Progenitor cell of endocrine pancreas (in vitro differentiated cells): ENCODE data around the gene ANKRD65. TPM values are rescaled to one million over a fixed set of nuclear protein-coding genes. Genes with fewer than 3 reads are reported as not detected.
"Not testable (repeated sequence)": the region's sequence is repeated elsewhere in the genome, so short reads cannot be mapped to it uniquely, and the experiment has no call there.

Experiments
- DNase-seq: peaks from one replicate; pipeline ENCODE4 v3.0.0; 2021; ENCODE audit warnings: low spot score; ENCODE audit not compliant: unreplicated experiment
- H3K27ac Mint-ChIP-seq: 2 replicates; pipeline ENCODE4 v1.8.0; 2021; ENCODE audit warnings: mild to moderate bottlenecking, moderate library complexity, mixed read lengths
- H3K27me3 Mint-ChIP-seq: 2 replicates; pipeline ENCODE4 v1.8.0; 2021; ENCODE audit warnings: mixed read lengths
- H3K36me3 Mint-ChIP-seq: 2 replicates; pipeline ENCODE4 v1.8.0; 2022; ENCODE audit warnings: mixed read lengths; ENCODE audit not compliant: insufficient read depth
- H3K4me1 Mint-ChIP-seq: 2 replicates; pipeline ENCODE4 v1.8.0; 2021; ENCODE audit warnings: low read depth, mixed read lengths
- H3K4me3 Mint-ChIP-seq: 2 replicates; pipeline ENCODE4 v1.8.0; 2021; ENCODE audit warnings: low read depth, mild to moderate bottlenecking, moderate library complexity, mixed read lengths
- H3K9me3 Mint-ChIP-seq: 2 replicates; pipeline ENCODE4 v1.8.0; 2021; ENCODE audit warnings: low read depth, mixed read lengths
- CTCF ChIP-seq: fragments of 200-600 bp; sonication (generic); IDR thresholded peaks from one replicate; pipeline ENCODE4 v1.5.0; 2021; ENCODE audit warnings: antibody characterized with exemption, mild to moderate bottlenecking; ENCODE audit not compliant: unreplicated experiment
- total RNA-seq: library from RNA; stranded (reverse); gene quantifications from 2 replicates; pipeline ENCODE4 v1.2.1, GENCODE V29; 2021

ANKRD65 gene
- total RNA-seq, 1 donor from 2014 or later: 15.1 TPM

- H3K27ac Mint-ChIP-seq: no peak overlapping the region
- DNase-seq: no peak
- no peaks in the 10 kb centered on the region for H3K27me3 Mint-ChIP-seq
- no peak for TF ChIP-seq CTCF
- peaks cover 17% of the 10 kb centered on the region for H3K4me1 Mint-ChIP-seq
- peaks cover 6% of the 10 kb centered on the region for H3K36me3 Mint-ChIP-seq
- H3K4me3 Mint-ChIP-seq: no peak overlapping the region
- H3K9me3 Mint-ChIP-seq: peaks cover 2% of the 10 kb centered on the region
Observed at GRCh38 chr1:1411626-1412025, 9.4 kb downstream of the ANKRD65 start.

- not testable (repeated sequence) for DNase-seq, H3K36me3 Mint-ChIP-seq, H3K27me3 Mint-ChIP-seq, H3K27ac Mint-ChIP-seq, H3K9me3 Mint-ChIP-seq
- Mint-ChIP-seq H3K4me1 (peaks cover 17% of the 10 kb centered on the region), H3K4me3 (peak overlapping the region; percentile 27)
Observed at GRCh38 chr1:1410238-1410637, 10.8 kb downstream of the ANKRD65 start.

DNA sequence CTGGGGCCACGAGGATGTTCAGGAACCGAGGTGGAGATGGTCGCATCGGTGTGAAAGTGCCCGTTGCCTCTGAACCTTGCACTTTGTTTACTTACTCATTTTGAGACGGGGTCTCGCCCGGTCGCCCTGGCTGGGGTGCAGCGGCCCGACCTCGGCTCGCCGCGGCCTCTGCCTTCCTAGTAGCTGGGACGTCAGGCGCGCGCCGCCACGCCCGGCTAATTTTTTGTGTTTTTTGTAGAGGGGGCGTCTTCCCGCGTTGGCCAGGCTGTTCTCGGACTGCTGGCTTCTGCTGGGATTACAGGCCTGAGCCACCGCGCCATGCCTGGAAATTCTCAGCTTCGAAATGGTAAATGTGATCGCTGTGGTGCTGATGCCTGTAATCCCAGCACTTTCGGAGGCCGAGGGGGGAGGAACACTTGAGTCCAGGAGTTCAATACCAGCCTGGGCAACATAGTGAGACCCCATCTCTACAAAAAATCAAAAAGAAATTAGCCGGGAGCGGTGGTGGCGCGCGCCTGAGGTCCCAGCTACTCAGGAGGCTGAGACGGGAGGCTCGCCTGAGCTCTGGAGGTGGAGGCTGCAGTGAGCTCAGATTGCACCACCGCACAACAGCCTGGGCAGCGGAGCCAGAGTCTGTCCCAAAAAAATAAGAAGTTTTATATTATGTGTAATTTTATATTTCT is 13.3 kb downstream of the ANKRD65 start:
- no peaks in the 10 kb centered on the region for H3K27me3 Mint-ChIP-seq
- H3K4me3 Mint-ChIP-seq: peak overlapping the region; percentile 91
- H3K9me3 Mint-ChIP-seq: peaks cover 2% of the 10 kb centered on the region
- peak; percentile 16 for TF ChIP-seq CTCF
- DNase-seq: no peak
- H3K4me1 Mint-ChIP-seq: peaks cover 15% of the 10 kb centered on the region
- peak overlapping the region; percentile 85 for H3K27ac Mint-ChIP-seq
- H3K36me3 Mint-ChIP-seq: peaks cover 17% of the 10 kb centered on the region

DNA sequence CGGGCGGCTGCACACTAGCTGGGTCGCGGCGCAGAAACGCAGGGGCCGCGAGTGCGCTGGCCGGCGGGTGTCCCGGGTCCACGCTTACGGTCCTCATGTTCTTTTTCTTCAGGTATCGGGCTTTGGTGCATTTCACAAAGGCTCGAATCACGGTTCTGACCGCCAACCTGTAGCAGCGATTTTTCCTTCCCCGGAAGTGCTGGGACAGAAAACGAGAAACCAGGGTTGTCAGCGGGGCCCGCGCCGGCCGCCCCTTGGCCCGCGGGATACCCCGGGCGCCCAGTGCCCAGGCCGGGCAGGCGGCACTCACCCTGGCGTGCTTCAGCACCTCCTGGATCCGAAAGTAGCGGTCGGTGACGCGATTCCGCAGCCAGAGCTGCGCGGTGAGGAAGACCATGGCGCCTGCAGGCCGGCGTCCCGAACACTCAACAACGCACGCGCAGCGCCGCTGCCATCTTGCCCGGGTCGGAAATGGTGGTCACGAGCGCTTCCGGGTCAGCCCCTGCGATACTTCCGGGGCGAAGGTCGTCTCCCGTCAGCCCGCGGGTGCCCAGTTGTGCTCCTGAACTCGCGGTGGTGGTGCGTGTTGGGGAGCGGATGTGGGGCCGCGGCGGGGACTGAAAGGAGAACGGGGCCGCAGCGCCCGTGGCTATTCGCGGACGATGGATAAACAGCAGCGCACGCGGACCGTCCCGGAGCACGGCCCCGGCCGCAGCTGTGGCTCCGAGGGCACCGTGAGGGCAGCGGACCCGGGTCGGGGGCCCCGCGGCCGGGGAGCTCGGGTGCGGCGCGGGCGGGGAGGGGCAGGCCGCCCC is 14.0 kb downstream of the ANKRD65 start, which contains the start of gene MRPL20:
MRPL20 (minus strand) TSS at position 473 of the 815 bp plus-strand sequence; CDS start at position 397, 76 bp downstream.
- H3K4me3 Mint-ChIP-seq: peak within 1 kb of the TSS; percentile 91
- TF ChIP-seq CTCF: no peak
- peaks cover 17% of the 10 kb centered on the region for H3K36me3 Mint-ChIP-seq
- no peaks in the 10 kb centered on the region for H3K27me3 Mint-ChIP-seq
- peaks cover 15% of the 10 kb centered on the region for H3K4me1 Mint-ChIP-seq
- peak; percentile 79 for DNase-seq
- H3K27ac Mint-ChIP-seq: peak within 1 kb of the TSS; percentile 95
- no peaks in the 10 kb centered on the region for H3K9me3 Mint-ChIP-seq

DNA sequence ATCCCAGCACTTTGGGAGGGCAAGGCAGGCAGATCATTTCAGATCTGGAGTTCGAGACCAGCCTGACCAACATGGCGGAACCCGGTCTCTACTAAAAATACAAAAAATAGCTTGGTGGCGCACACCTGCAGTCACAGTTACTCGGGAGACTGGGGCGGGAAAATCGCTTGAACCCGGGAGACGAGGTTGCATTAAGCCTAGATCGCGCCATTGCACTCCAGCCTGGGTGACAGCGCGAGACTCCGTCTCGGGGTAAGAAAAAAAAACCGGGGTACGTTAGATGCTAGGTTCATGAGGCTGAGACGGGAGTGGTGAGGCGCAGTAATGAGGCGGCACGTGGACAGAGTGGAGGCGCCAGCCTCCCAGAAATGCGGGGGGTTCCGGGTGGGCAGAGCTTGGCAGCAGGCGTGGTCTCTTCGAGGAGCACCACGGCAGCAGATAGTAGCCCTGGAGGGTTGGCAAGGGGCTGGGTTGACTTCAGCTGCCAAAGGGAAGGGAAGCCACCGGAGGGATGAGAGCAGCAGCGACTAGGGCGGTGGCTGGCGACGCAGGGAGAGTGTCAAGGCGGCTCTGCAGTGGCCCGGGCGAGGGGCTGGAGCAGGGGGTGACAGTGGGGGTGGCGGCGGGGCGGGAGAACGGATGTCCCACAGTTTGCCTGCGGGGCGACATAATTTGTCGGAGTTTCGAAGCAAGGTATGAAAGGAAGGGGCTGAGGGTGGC is 14.8 kb downstream of the ANKRD65 start:
- Mint-ChIP-seq H3K4me1 (peaks cover 15% of the 10 kb centered on the region), H3K4me3 (peak overlapping the region; percentile 91), H3K27ac (peak overlapping the region; percentile 84), H3K36me3 (peaks cover 16% of the 10 kb centered on the region), H3K9me3 (no peaks in the 10 kb centered on the region), H3K27me3 (no peaks in the 10 kb centered on the region)
- no peak for TF ChIP-seq CTCF
- no peak for DNase-seq
